IPS-NIHi7 (cell line): Measurements from ENCODE around the gene SRR.
"Not testable (repeated sequence)": the region's sequence is repeated elsewhere in the genome, so short reads cannot be mapped to it uniquely, and the experiment has no call there.

ENCODE experiments used
- DNase-seq: peaks from one replicate; pipeline ENCODE4 v3.0.0; 2012; ENCODE audit warnings: mixed read lengths; ENCODE audit errors: extremely low spot score

Gene SRR, protein sequence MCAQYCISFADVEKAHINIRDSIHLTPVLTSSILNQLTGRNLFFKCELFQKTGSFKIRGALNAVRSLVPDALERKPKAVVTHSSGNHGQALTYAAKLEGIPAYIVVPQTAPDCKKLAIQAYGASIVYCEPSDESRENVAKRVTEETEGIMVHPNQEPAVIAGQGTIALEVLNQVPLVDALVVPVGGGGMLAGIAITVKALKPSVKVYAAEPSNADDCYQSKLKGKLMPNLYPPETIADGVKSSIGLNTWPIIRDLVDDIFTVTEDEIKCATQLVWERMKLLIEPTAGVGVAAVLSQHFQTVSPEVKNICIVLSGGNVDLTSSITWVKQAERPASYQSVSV

DNA sequence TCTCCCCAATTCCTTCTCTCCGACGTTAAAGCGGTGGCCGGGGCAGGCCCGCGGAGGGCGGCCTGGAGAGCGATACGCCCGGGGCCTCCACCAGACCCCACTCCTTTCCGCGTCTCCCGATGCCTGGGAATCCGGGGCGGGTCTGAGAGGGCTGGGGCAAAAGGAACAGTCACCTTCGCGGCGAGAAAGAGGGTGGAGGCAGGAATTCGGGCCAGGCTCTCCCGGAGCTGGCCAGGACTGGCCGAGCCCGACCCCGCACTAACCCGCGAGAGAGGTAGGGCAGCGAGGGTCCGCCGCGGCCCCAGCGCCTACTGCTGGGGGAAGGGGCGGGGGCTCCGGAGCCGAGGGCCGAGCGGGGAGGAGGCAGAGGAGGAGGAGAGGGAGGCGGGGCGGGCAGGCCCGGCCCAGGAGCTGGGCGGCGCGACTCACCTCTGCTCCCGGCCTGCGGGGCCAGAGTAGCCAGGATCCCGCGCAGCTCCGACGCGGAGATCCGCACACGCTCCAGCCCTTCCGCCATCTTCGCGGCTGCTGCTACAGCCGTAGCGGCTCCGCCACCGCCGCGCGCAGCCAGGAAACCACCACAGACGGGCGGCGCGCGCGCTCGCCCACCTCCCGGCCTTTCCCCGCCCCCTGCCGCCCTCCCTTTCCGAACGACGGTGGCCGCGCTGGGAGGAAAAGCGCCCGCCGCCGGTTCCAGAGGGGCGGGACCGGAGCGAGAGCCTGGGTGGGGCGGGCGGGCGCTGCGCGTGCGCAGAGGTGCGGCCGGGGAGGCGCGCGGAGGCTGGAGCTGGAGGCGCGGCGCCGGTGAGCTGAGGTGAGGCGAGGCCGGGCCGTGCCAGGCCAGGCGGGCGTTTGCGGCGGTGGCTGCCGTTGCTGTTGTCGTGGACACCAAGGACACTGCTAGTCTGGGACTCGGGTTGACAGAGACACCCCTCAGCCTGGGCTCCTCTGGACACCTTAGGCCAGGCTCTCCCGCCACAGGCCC is at the start of gene SRR, which contains the start of gene SMG6:
Gene SRR (plus strand): TSS at position 747 of the 985 bp plus-strand sequence. CDS start 11,611 bp downstream, outside the sequence.
Gene SMG6 (minus strand): TSS at position 582 of the 985 bp plus-strand sequence. CDS start 65 bp downstream, at position 517.
- peak; percentile 99 for DNase-seq

GRCh38 chr17:2258830-2259229 is 44.9 kb upstream of the SRR start:
- DNase-seq = not testable (repeated sequence)

- DNase-seq = no peak
Observed at GRCh38 chr17:2259769-2260536, 43.8 kb upstream of the SRR start.

DNA sequence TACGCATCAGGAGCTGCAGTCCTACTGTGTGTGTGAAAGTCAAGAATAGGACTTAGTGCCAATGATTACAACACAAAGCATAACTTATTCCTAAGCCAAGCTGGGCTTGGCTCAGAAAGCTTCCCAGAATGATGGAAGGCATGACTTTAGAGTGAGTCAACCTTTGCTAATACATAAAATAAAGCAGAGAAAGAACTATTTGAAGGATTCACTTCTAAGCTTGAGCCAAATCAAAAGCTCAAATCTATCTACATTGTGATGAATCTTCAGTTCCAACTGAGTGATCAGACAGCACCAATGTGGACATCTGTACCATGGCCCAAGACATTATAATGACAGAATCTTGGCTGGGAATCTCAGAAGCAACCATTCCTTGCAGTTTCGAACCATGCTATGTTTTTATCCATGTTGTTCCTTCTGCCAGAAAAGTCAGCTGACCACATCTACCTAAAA is 41.6 kb upstream of the SRR start:
- no peak for DNase-seq

DNA sequence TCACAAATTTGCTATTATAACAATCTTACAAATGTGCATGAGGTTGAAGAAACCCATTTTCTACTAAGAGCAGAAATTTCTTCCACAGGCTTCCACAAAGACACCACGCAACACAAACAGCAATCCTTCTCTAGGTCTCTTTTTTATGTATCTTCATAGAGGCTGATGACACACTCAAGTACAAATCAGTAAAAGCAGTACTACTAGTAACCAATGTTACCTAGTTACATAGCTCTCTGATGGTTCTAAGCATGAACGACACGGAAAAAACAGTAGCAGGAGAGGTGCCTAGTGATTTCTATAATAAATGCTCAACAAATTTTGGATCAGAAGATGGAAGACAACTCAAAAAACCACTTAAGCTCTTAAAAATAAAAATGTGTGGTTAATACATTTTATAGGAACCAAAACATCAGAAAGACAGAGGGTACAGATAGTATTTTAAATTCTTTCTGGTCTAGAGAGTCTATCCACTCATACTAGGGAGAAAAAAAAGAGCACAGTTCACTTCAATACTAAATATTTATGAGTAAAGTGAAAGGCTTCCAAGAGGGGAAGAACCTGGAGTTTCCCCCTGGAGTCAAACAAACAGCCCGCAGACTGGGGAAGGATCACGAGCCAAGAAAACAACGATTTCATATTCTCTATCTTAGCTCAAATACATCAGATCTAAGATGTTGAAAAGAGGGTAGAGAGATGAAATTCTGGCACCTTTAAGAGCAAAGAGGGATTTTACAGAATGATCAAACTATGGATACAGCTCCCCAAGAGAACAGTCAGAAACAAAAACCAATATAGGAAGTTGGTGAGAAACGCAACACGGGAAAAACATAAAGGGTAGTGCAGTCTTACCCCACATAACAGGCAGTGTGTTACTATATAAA is 40.3 kb upstream of the SRR start:
- DNase-seq = no peak

- no peak for DNase-seq
Observed at GRCh38 chr17:2264067-2264860, 39.5 kb upstream of the SRR start.

- DNase-seq = not testable (repeated sequence)
Observed at GRCh38 chr17:2265166-2265565, 38.6 kb upstream of the SRR start.

- no peak for DNase-seq
Observed at GRCh38 chr17:2266045-2266864, 37.5 kb upstream of the SRR start.

DNA sequence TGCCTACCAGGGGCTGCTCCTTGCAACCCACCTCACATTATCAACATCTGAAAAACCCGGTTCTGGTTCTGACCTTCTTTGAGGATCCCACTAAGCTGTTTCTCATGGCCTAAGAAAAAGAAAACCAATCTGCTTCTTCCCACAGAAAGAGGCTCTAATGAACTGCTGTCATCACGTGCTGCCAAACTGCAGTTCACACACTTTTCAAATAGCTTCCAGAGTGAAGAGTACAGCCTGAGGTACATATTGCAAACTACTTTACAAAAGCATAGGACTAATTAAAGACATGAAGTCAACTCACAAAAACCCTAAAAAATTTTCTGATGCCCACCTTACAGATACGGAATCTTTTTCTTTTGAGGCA is 36.9 kb upstream of the SRR start:
- no peak for DNase-seq

DNA sequence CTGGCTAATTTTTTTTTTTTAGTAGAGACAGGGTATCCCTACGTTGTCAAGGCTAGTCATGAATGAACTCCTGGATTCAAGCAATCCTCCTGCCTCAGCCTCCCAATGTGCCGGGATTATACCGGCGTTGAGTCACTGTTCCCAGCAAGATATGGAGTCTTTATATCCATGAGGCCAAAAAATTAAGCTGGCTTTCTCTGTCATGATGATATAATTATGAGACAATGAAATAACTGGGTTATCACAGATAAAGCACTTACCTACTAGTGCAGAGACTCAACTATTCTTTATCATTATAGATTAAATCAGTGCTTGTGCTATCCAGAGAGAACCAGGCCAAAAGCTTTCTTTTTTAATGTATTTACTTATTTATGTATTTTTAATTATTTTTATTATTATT is 36.4 kb upstream of the SRR start:
- no peak for DNase-seq

DNA sequence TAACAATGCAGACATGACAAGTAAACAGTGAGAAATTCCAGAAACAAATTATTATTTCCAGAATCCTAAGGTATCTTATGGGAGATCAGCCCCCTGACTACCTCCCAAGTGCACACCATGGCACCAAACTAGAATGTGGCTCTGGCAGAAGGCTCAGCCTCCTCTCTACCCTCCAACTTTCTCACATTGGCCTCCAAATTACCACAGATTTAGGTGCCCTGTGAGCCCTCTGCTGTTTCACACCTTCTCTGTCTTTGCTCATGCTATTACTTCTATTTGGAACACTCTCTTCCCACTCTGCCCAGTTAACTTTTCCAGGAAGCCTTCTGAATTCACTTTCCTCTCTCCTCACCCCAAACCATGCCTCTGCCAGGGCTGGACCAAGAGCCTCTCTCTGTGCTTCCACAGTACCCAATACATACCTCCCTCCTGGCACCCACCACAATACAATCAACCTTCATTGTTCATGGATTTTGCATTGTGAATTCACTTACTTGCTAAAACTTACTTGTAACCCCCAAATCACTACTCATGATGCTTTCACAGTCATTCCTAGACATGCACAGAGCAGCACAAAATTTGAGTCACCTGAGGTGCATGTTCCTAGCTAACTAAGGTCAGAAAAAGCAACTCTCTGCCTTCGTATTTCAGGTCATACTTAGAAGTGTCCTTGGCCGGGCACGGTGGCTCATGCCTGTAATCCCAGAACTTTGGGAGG is 31.6 kb upstream of the SRR start:
- no peak for DNase-seq

- DNase-seq = no peak
Observed at GRCh38 chr17:2274414-2274813, 29.3 kb upstream of the SRR start.

DNA sequence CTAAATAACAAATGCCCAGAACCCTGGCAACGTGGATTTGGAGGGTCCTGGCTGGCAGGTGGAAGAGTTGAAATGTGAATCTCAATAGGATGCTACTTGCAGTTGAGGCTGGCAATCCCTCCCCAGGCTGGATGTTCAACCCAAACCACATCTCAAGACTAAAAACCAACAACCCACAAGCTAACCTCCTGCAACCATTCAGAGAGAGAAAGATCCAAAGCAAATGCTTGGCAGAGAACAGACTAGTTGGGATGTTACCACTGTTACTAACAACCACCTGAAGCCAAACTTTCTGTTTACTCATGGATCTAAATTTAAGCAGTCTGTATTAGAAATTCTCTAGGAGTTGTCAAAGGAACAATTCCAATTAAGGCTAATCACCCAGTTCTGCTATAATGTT is 28.0 kb upstream of the SRR start:
- DNase-seq = no peak

GRCh38 chr17:2277429-2278170 is 26.1 kb upstream of the SRR start:
- no peak for DNase-seq

GRCh38 chr17:2279707-2280106 is 24.0 kb upstream of the SRR start:
- no peak for DNase-seq

GRCh38 chr17:2282297-2282873 is 21.4 kb upstream of the SRR start:
- peak; percentile 60 for DNase-seq

- DNase-seq = peak; percentile 4
Observed at GRCh38 chr17:2283302-2283701, 20.4 kb upstream of the SRR start.
